B cell (primary cell): ENCODE data around the gene IMMP2L.

Experiments
- EZH2 ChIP-seq: IDR thresholded peaks from 2 replicates; pipeline ENCODE4 v1.6.1; 2012; ENCODE audit warnings: borderline replicate concordance, low read depth, mild to moderate bottlenecking, moderate library complexity, low read length; ENCODE audit not compliant: insufficient read depth, poor library complexity, severe bottlenecking
- TF ChIP-seq, protein P1 (sequence below): fragments of 200-600 bp; IDR thresholded peaks from one replicate; pipeline ENCODE4 v1.8.0; 2022; ENCODE audit warnings: antibody characterized with exemption, mild to moderate bottlenecking

DNA sequence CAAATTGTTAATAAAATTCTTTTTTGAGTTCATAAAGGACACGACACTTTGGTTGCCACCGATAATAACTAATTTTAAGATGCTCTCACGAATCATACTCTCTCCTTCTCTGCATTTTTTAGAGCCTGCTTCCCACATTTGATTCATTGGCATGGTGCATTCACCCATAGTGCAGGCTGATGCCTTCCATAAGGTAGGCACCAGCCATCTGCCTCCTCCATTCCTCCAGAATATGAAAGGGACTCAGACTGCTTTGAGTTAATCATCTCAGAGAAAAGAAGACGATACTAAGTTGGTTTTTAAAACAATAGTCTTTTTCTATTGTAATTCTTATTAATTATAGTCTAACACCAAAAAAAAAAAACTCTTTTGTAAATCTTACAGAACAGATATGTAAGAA is 505.2 kb downstream of the IMMP2L start:
- TF ChIP-seq, protein P1, sequence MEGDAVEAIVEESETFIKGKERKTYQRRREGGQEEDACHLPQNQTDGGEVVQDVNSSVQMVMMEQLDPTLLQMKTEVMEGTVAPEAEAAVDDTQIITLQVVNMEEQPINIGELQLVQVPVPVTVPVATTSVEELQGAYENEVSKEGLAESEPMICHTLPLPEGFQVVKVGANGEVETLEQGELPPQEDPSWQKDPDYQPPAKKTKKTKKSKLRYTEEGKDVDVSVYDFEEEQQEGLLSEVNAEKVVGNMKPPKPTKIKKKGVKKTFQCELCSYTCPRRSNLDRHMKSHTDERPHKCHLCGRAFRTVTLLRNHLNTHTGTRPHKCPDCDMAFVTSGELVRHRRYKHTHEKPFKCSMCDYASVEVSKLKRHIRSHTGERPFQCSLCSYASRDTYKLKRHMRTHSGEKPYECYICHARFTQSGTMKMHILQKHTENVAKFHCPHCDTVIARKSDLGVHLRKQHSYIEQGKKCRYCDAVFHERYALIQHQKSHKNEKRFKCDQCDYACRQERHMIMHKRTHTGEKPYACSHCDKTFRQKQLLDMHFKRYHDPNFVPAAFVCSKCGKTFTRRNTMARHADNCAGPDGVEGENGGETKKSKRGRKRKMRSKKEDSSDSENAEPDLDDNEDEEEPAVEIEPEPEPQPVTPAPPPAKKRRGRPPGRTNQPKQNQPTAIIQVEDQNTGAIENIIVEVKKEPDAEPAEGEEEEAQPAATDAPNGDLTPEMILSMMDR = no peak
- no peak for TF ChIP-seq EZH2
